ENCODE results near the gene TFR2.

TFR2 gene

DNA sequence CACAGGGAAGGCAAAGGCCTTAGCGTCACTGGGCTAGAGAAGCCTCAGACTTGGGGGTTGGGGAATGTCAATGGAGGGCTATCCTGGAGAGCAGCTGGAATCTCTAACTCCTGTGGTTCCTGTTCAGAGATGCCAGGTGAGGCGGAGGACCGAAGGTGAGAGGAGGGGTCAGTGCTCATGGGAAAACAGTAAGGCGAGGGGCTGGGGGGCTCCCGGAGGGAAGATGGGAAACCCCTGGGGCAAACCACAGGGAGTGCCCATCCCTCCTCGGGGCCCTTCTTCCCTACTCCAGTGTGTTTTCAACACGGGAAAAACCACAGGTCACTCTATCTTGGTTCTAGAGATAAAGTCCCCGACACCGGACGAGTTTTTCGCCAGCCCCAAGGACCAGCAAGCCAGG lies 58.7 kb downstream of the TFR2 start:
- TF ChIP-seq, protein P1, sequence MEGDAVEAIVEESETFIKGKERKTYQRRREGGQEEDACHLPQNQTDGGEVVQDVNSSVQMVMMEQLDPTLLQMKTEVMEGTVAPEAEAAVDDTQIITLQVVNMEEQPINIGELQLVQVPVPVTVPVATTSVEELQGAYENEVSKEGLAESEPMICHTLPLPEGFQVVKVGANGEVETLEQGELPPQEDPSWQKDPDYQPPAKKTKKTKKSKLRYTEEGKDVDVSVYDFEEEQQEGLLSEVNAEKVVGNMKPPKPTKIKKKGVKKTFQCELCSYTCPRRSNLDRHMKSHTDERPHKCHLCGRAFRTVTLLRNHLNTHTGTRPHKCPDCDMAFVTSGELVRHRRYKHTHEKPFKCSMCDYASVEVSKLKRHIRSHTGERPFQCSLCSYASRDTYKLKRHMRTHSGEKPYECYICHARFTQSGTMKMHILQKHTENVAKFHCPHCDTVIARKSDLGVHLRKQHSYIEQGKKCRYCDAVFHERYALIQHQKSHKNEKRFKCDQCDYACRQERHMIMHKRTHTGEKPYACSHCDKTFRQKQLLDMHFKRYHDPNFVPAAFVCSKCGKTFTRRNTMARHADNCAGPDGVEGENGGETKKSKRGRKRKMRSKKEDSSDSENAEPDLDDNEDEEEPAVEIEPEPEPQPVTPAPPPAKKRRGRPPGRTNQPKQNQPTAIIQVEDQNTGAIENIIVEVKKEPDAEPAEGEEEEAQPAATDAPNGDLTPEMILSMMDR (IDR thresholded peaks at IDR 0.05; ENCODE audit: low read depth, low read length): no peak
- DNase-seq: no peak
- no peaks in the 10 kb centered on the region for H3K9me3 ChIP-seq
- H3K36me3 ChIP-seq: peaks cover 21% of the 10 kb centered on the region
- H3K4me1 ChIP-seq: peaks cover 10% of the 10 kb centered on the region
- no peaks in the 10 kb centered on the region for H3K27me3 ChIP-seq
- no peak overlapping the region for H3K4me3 ChIP-seq (ENCODE audit: low read depth, low read length)

DNA sequence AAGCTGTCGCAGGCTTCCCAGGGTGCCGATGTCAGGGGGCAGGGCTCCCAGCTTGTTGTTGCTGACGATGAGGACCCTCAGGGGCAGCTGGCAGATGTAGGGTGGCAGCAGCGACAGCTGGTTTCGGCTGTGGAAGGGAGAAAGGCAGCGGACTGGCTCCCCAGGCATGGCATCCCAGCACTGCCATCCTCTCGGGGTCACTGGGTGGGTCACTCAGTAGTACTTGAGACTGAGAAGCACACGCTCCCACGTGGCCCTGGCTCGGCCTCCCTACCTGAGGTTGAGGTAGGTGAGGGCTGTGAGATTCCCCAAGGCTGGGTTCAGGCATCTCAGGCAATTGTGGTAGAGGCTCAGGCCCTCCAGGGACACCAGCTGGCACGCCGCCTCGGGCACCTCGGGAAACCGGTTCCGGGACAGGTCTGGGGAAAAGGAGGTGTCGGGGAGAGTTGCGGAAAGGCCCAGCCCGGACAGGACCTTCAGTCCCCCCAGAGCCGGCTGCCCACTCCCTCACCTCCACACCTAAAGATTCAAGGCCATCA lies 59.2 kb downstream of the TFR2 start:
- H3K36me3 ChIP-seq: peaks cover 21% of the 10 kb centered on the region
- H3K27me3 ChIP-seq: no peaks in the 10 kb centered on the region
- peaks cover 10% of the 10 kb centered on the region for H3K4me1 ChIP-seq
- no peak overlapping the region for H3K4me3 ChIP-seq (ENCODE audit: low read depth, low read length)
- H3K9me3 ChIP-seq: no peaks in the 10 kb centered on the region
- TF ChIP-seq, protein P1 (IDR thresholded peaks at IDR 0.05; ENCODE audit: low read depth, low read length): no peak
- DNase-seq: no peak

DNA sequence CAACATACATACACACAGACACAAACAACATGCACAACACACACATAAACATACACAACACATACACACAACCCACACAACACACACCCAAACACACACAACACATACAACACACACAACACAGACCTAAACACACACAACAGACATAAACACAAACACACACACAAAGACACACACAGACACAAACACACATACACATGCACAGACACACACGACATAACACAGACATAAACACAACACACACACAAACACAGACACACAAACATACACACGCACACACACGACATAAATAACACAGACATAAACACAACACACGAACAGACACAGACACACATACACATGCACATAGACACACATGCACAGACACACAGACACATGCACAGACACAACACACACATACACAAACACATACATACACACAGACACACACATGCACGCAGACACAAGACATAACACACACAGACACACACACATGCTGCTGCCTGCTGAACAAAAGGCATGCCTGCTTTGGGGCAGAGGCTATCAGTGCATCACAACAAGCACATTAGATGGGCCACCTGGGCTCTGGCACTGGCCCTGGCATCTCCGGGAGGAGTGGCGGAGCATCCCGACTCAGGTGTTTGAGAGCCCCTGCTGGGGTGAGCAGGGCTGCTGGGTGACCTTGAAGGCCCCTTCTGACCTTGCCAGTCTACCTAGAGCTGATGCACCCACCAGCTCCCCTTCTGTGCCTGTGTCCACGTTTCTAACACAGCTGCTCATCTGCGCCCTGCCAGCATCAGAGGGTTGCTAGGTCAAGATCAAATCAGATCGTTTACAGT lies 60.7 kb downstream of the TFR2 start:
- no peaks in the 10 kb centered on the region for H3K9me3 ChIP-seq
- no peaks in the 10 kb centered on the region for H3K27me3 ChIP-seq
- H3K4me1 ChIP-seq: peaks cover 10% of the 10 kb centered on the region
- TF ChIP-seq, protein P1 (IDR thresholded peaks at IDR 0.05; ENCODE audit: low read depth, low read length): no peak
- H3K4me3 ChIP-seq (ENCODE audit: low read depth, low read length): no peak overlapping the region
- DNase-seq: no peak
- peaks cover 21% of the 10 kb centered on the region for H3K36me3 ChIP-seq

DNA sequence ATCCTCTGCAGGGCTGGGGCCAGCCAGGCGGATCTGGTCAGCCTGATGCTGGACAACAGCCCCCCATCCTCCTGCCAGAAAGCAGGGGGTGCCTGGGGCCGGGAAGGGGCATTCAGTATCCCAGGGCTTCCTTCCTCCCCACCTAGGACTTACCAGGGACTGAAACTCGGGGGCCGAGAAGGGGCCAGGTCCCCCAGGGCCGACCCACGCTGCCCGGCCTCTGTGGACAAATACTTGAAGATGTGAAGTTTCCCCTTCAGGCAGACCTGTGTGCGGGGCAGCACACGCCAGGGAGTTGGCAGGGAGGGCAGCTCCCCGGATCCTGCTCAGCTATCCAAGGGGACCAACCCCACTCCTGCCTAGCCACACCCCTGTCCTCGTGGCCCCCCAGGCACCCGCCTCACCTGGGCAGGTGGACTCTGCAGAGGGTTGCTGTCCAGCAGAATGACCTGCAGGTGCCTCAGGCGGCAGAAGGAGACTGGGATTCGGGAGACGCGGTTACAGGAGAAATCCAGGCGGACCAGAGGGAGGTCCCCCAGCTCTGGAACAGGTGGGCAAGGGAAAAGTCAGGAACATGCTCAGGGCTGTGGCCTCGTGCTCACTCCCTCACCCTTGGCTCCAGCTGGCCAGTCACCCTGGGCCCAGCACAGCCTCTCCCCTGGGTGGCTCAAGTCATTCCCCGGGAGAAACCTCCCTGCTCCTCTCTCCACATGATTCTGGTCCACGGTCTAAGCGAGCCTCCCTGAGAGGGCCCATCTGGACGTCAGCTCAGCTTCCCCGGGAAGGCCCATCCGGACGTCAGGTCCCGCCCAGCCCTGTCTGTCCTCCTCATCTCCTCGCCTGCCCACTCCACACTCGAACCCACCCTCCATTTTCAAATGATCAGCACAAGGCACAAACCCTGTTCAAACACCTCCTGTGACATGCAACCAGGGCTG lies 62.8 kb downstream of the TFR2 start:
- Histone ChIP-seq H3K27me3 (no peaks in the 10 kb centered on the region), H3K9me3 (no peaks in the 10 kb centered on the region), H3K36me3 (peaks cover 27% of the 10 kb centered on the region), H3K4me3 (ENCODE audit: low read depth, low read length) (no peak overlapping the region), H3K4me1 (peaks cover under 1% of the 10 kb centered on the region; the same call in 1 of the 2 replicates)
- no peak for DNase-seq
- TF ChIP-seq, protein P1 (IDR thresholded peaks at IDR 0.05; ENCODE audit: low read depth, low read length): no peak

DNA sequence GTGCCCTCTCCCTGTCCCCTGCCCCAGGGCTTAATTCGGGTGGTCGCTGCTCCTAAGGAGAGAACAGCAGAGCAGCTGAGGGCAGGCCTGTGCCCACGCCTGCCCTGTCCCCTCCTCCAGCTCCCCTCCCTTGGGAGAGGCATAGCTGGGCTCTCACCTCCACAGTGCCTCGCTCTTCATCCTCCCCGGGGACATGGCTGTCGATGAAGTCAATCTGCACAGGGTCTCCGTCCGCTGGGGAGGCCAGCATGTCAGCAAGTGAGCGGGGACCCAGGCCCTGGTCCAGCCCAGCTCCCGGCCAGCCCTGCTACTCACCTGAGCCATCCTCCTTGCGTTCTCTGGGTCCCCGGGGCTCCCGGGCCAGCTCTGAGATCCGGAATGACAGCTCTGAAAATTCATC lies 63.8 kb downstream of the TFR2 start:
- Histone ChIP-seq H3K4me1 (no peaks in the 10 kb centered on the region), H3K4me3 (ENCODE audit: low read depth, low read length) (no peak overlapping the region), H3K36me3 (peaks cover 27% of the 10 kb centered on the region), H3K9me3 (no peaks in the 10 kb centered on the region), H3K27me3 (no peaks in the 10 kb centered on the region)
- no peak for DNase-seq
- TF ChIP-seq, protein P1 (IDR thresholded peaks at IDR 0.05; ENCODE audit: low read depth, low read length): no peak

All from BE2C (cell line).